Adrenal gland (tissue), 12 donors: Measurements from ENCODE around the gene GRID1. TPM values are rescaled to one million over a fixed set of nuclear protein-coding genes. Genes with fewer than 3 reads are reported as not detected.
A peak's percentile ranks its signal among the peaks of the same experiment; 100 is the strongest.

Experiments
- DNase-seq, 7 donors: peaks; one replicate each; pipeline ENCODE4 v3.0.0-alpha.2; 2019 to 2020
- H3K27ac ChIP-seq, 5 donors: fragments of 200-600 bp; sonication (generic) in 4 of 5; 1 replicate in 3 of 5; 2 replicates in 2 of 5; pipeline versions ENCODE4 v1.5.1 to v1.8.0; 2016 to 2020; ENCODE audit warnings: mild to moderate bottlenecking in 1 of 5
- H3K27me3 ChIP-seq: fragments of 200-600 bp; 2 replicates; pipeline ENCODE4 v1.8.0; 2021
- H3K36me3 ChIP-seq, 2 donors: fragments of 200-600 bp; replicated peaks in 1 of 2; 1 replicate in 1 of 2; 2 replicates in 1 of 2; pipeline versions ENCODE4 v1.5.1 to v1.8.0; 2018 to 2022
- H3K4me1 ChIP-seq, 2 donors: fragments of 200-600 bp; replicated peaks in 1 of 2; 1 replicate in 1 of 2; 2 replicates in 1 of 2; pipeline versions ENCODE4 v1.5.1 to v1.8.0; 2018 to 2021
- H3K4me3 ChIP-seq, 4 donors: fragments of 200-600 bp; sonication (generic) in 3 of 4; one replicate each; pipeline ENCODE4 v1.5.1; 2016 to 2018
- H3K9me3 ChIP-seq, 3 donors: fragments of 200-600 bp; sonication (generic) in 1 of 3; replicated peaks in 1 of 3; 1 replicate in 2 of 3; 2 replicates in 1 of 3; pipeline versions ENCODE4 v1.5.1 to v1.8.0; 2016 to 2021
- CTCF ChIP-seq, 6 experiments: fragments of 450-650 bp in 4 of 6; fragments of 200-600 bp in 2 of 6; sonication (generic) in 1 of 6; IDR thresholded peaks; 1 replicate in 5 of 6; 2 replicates in 1 of 6; pipeline versions ENCODE4 v1.5.1 to v1.8.0; 2016 to 2021; ENCODE audit warnings: antibody characterized with exemption in 6 of 6, mild to moderate bottlenecking in 2 of 6, moderate library complexity in 1 of 6
- POLR2A ChIP-seq, 2 donors: fragments of 450-650 bp; IDR thresholded peaks; one replicate each; pipeline ENCODE4 v1.6.1; 2017; ENCODE audit warnings: antibody characterized with exemption in 2 of 2, mild to moderate bottlenecking in 2 of 2, moderate library complexity in 1 of 2
- WGBS, 4 donors: extraction: QIAGEN DNeasy Blood & Tissue Kit in 2 of 4; methylation state at CpG; one replicate each; pipeline versions ENCODE4 v1.1.5 to v1.1.7; 2013 to 2017; 5-methylcytosine and 5-hydroxymethylcytosine counted together
- intact Hi-C, 2 donors: fragments of 100-400 bp; cut with DNase I; formaldehyde crosslinking; loops; one replicate each; pipeline versions ENCODE4 v1.14.1 to v1.15.0; 2022 to 2023
- polyA plus RNA-seq, 3 donors: library from polyadenylated mRNA; stranded (reverse); fragments of 200-250 nt in 2 of 3; fragments of 350-450 nt in 1 of 3; fragmentation: Illumina TruSeq in 1 of 3; extraction: RNeasy Lipid Tissue Mini Kit (QIAGEN cat#74804) in 1 of 3; gene quantifications; one replicate each; pipeline ENCODE4 v1.2.3, GENCODE V29; 2013 to 2014
- total RNA-seq, 9 donors: library from RNA; depleted of rRNA in 4 of 9; stranded (reverse); fragments of >200 nt in 4 of 9; fragments of 120-200 nt in 1 of 9; fragmentation: NEBNext Ultra II Directional in 1 of 9; extraction: Animal tissue kit (Norgen Biotek cat#: 25700) in 1 of 9; gene quantifications; one replicate each; pipeline versions ENCODE4 v1.1.0 to v1.2.4, GENCODE V29; 2013 to 2023
- donor health status: healthy with polysubstance abuse.
- donor health status: Bipolar disorder and iron deficiency.
- donor health status: DM: yes; HTN: yes; CAD: no.
- donor health status: DM: no; HTN: no; CAD: no.
- donor health status: DM: no; HTN: no; CAD: no.
- donor health status: DM: yes; HTN: yes; CAD: no.

GRID1 gene
- total and polyA plus RNA-seq, 12 donors = 2.2 to 8.0 (median 4.1) TPM

- no peaks in the 10 kb centered on the region for H3K27me3 ChIP-seq
- WGBS, 4 donors = 51 to 65% (median 60%) methylated on average over 6 of the region's 6 CpGs
- no peak for TF ChIP-seq POLR2A (IDR thresholded peaks at IDR 0.05)
- TF ChIP-seq CTCF (IDR thresholded peaks at IDR 0.05) = no peak
- H3K27ac ChIP-seq = peak overlapping the region in 1 of 5 donors; percentile 45
- peaks cover 7 to 10% of the 10 kb centered on the region in 2 donors for H3K4me1 ChIP-seq
- no peaks in the 10 kb centered on the region for H3K9me3 ChIP-seq
- H3K4me3 ChIP-seq = no peak overlapping the region
- intact Hi-C loops = no loop called here
- H3K36me3 ChIP-seq = no peaks in the 10 kb centered on the region
- DNase-seq = peak in 3 of 7 donors; percentile 22 to 63 (median 45)
Observed at GRCh38 chr10:85641479-85642009, 725.1 kb downstream of the GRID1 start.

- intact Hi-C loops = no loop called here
- TF ChIP-seq POLR2A (IDR thresholded peaks at IDR 0.05) (no peak), CTCF (IDR thresholded peaks at IDR 0.05) (no peak)
- Histone ChIP-seq H3K4me1 (peaks cover 7 to 10% of the 10 kb centered on the region in 2 donors), H3K36me3 (no peaks in the 10 kb centered on the region), H3K4me3 (no peak overlapping the region), H3K27me3 (no peaks in the 10 kb centered on the region), H3K9me3 (no peaks in the 10 kb centered on the region), H3K27ac (no peak overlapping the region)
- DNase-seq = no peak
Observed at GRCh38 chr10:85638797-85639196, 727.8 kb downstream of the GRID1 start.

- Histone ChIP-seq H3K4me1 (no peaks in the 10 kb centered on the region), H3K4me3 (no peak overlapping the region), H3K27ac (no peak overlapping the region), H3K36me3 (no peaks in the 10 kb centered on the region), H3K27me3 (no peaks in the 10 kb centered on the region), H3K9me3 (no peaks in the 10 kb centered on the region)
- WGBS, 4 donors = 83 to 95% (median 87%) methylated on average over 5 of the region's 5 CpGs
- TF ChIP-seq POLR2A (IDR thresholded peaks at IDR 0.05) (no peak), CTCF (IDR thresholded peaks at IDR 0.05) (no peak)
- intact Hi-C loops = no loop called here
- DNase-seq = no peak
Observed at GRCh38 chr10:85635650-85636049, 730.9 kb downstream of the GRID1 start.

GRCh38 chr10:85624511-85624910 is 742.1 kb downstream of the GRID1 start:
- Histone ChIP-seq H3K27ac (no peak overlapping the region), H3K27me3 (no peaks in the 10 kb centered on the region), H3K9me3 (no peaks in the 10 kb centered on the region), H3K4me3 (no peak overlapping the region), H3K4me1 (no peaks in the 10 kb centered on the region), H3K36me3 (no peaks in the 10 kb centered on the region)
- no peak for DNase-seq
- WGBS, 4 donors = 85 to 95% (median 89%) methylated on average over 7 of the region's 7 CpGs
- TF ChIP-seq POLR2A (IDR thresholded peaks at IDR 0.05) (no peak), CTCF (IDR thresholded peaks at IDR 0.05) (no peak)
- intact Hi-C loops = no loop called here
